ENCODE results near the gene MCC.

The MCC gene

DNA sequence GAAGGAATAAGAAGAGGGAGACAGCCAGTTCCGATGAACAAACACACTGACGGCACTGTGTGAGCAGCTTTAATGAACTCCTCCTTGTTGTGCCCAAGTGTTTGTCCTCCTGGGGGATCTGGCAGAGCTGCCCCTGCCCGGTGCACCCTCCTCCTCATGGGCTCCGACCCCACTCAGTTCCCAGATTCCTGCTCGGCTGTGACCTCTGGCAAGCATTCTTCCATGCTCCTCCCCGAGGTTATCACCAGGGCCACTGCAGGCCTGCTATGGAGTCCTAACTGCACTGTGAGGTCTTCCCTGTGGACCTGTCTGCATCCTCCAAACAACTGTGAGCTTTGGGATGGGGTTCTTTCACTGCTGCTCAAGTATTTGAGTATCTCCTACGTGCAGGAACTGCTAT is 369.5 kb downstream of the MCC start:
- DNase-seq (ENCODE audit: low read depth in 1 of 2, low spot score in 1 of 2), result no peak
- no peak overlapping the region for H3K27ac ChIP-seq (replicated peaks)
- no peaks in the 10 kb centered on the region for H3K27me3 ChIP-seq (ENCODE audit: insufficient read depth, poor library complexity, severe bottlenecking)

DNA sequence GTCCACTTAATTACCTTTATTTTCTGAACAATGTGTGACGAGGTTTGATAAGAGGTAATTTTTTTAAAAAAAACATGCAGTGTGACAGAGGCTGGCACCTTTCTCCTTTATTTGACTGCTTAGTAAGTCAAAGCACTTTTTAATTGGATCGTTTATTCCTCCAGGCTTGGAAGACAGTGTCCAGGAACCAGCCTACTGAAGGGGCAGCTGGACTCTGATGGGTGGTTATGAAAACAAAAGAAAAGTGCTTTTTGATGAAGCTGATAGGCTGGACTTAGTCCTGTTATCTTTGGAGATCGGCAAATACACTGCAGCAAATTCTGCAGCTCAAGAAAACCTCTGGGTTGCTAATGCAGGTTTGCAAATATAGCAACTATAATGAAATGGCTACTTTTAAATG is 370.0 kb downstream of the MCC start:
- no peak for DNase-seq (ENCODE audit: low read depth in 1 of 2, low spot score in 1 of 2)

More for the DNA sequence above, 369.5 kb downstream of the MCC start:
- no peak for TF ChIP-seq REST (IDR thresholded peaks at IDR 0.05; ENCODE audit: insufficient replicate concordance, low read depth)
- TF ChIP-seq CTCF (IDR thresholded peaks at IDR 0.05; ENCODE audit: insufficient read depth, low read length), result no peak
- TF ChIP-seq POLR2AphosphoS5 (IDR thresholded peaks at IDR 0.05; ENCODE audit: low read depth), result no peak
- TF ChIP-seq GABPA (IDR thresholded peaks at IDR 0.05; ENCODE audit: low read depth), result no peak
- TF ChIP-seq SPI1 (IDR thresholded peaks at IDR 0.05; ENCODE audit: borderline replicate concordance, low read depth), result no peak
- H3K4me3 ChIP-seq (replicated peaks; ENCODE audit: insufficient read depth, low read length), result no peak overlapping the region

More for the DNA sequence above, 370.0 kb downstream of the MCC start:
- no peaks in the 10 kb centered on the region for H3K27me3 ChIP-seq (ENCODE audit: insufficient read depth, poor library complexity, severe bottlenecking)
- no peak for TF ChIP-seq CTCF (IDR thresholded peaks at IDR 0.05; ENCODE audit: insufficient read depth, low read length)
- TF ChIP-seq REST (IDR thresholded peaks at IDR 0.05; ENCODE audit: insufficient replicate concordance, low read depth), result no peak
- TF ChIP-seq GABPA (IDR thresholded peaks at IDR 0.05; ENCODE audit: low read depth), result no peak
- no peak for TF ChIP-seq SPI1 (IDR thresholded peaks at IDR 0.05; ENCODE audit: borderline replicate concordance, low read depth)
- no peak for TF ChIP-seq POLR2AphosphoS5 (IDR thresholded peaks at IDR 0.05; ENCODE audit: low read depth)
- H3K27ac ChIP-seq (replicated peaks), result no peak overlapping the region
- H3K4me3 ChIP-seq (replicated peaks; ENCODE audit: insufficient read depth, low read length), result no peak overlapping the region
